Endothelial cell of umbilical vein (primary cell): ENCODE measurements around the gene SLC9A9.

Source experiments
- EZH2 ChIP-seq: IDR thresholded peaks from 2 replicates; pipeline ENCODE4 v1.6.1; 2012; ENCODE audit warnings: borderline replicate concordance, low read depth, mild to moderate bottlenecking, moderate library complexity, low read length, inconsistent platforms; ENCODE audit not compliant: severe bottlenecking
- GATA2 ChIP-seq: IDR thresholded peaks from 2 replicates; pipeline ENCODE4 v1.7.0; 2011; ENCODE audit warnings: low read depth, mild to moderate bottlenecking, moderate library complexity, mixed read lengths, low read length; ENCODE audit not compliant: insufficient read length, insufficient read depth
- JUN ChIP-seq: IDR thresholded peaks from 2 replicates; pipeline ENCODE4 v1.6.1; 2011; ENCODE audit warnings: borderline replicate concordance, low read depth; ENCODE audit not compliant: insufficient read length, insufficient read depth
- MYC ChIP-seq: IDR thresholded peaks from one replicate; pipeline ENCODE4 v1.6.1; 2011; ENCODE audit warnings: mild to moderate bottlenecking, low read depth, low read length
- POLR2A ChIP-seq: IDR thresholded peaks from 2 replicates; pipeline ENCODE4 v1.6.1; 2012; ENCODE audit warnings: low read depth, mild to moderate bottlenecking, control low read depth, low read length
- POLR2AphosphoS5 ChIP-seq: IDR thresholded peaks from 2 replicates; pipeline ENCODE4 v1.6.1; 2012; ENCODE audit warnings: low read depth, mild to moderate bottlenecking, control low read depth, low read length, moderate library complexity; ENCODE audit not compliant: insufficient read depth
- TF ChIP-seq, protein P1 (sequence below), 2 donors: IDR thresholded peaks; 1 replicate in 1 of 2; 2 replicates in 1 of 2; pipeline ENCODE4 v1.5.1; 2011; ENCODE audit warnings: low read length in 2 of 2, mild to moderate bottlenecking in 2 of 2, moderate library complexity in 2 of 2, control low read depth in 1 of 2, inconsistent platforms in 1 of 2, low read depth in 1 of 2; ENCODE audit not compliant: insufficient read depth in 1 of 2; ENCODE audit errors: extremely low read depth in 1 of 2
- TF ChIP-seq, protein P2 (sequence below): IDR thresholded peaks from 2 replicates; pipeline ENCODE4 v1.6.1; 2011; ENCODE audit not compliant: insufficient read depth, insufficient read length

DNA sequence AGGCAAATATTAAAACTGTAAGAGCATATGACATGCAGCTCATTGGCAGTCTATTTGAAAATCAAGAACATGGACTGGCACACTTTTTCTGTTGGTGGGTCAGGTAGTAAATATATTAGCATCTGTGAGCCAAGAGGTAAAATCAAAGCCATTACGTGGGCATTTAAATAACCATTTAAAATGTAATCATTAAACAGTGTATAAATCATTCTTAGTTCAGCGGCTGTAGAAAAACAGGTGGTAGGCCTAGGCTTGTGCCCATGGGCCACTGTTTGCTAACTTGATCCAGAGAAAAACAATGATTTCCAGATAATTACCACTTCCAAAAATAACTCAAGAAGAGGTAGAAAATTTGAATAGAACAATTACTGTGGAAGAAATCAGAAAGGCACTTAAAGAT is 623.6 kb downstream of the SLC9A9 start:
- TF ChIP-seq POLR2A (no peak), EZH2 (no peak), POLR2AphosphoS5 (no peak), GATA2 (no peak), MYC (no peak), JUN (no peak)
- TF ChIP-seq, protein P1, sequence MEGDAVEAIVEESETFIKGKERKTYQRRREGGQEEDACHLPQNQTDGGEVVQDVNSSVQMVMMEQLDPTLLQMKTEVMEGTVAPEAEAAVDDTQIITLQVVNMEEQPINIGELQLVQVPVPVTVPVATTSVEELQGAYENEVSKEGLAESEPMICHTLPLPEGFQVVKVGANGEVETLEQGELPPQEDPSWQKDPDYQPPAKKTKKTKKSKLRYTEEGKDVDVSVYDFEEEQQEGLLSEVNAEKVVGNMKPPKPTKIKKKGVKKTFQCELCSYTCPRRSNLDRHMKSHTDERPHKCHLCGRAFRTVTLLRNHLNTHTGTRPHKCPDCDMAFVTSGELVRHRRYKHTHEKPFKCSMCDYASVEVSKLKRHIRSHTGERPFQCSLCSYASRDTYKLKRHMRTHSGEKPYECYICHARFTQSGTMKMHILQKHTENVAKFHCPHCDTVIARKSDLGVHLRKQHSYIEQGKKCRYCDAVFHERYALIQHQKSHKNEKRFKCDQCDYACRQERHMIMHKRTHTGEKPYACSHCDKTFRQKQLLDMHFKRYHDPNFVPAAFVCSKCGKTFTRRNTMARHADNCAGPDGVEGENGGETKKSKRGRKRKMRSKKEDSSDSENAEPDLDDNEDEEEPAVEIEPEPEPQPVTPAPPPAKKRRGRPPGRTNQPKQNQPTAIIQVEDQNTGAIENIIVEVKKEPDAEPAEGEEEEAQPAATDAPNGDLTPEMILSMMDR (IDR thresholded peaks at IDR 0.05; ENCODE audit: extremely low read depth in 1 of 2, insufficient read depth in 1 of 2, low read depth in 1 of 2, low read length in 2 of 2), result no peak
- TF ChIP-seq, protein P2, sequence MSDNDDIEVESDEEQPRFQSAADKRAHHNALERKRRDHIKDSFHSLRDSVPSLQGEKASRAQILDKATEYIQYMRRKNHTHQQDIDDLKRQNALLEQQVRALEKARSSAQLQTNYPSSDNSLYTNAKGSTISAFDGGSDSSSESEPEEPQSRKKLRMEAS, result no peak
